Effector CD4-positive, alpha-beta T cell (primary cell): ENCODE measurements around the gene TRIM63.

Experiments used
- DNase-seq: peaks from one replicate; pipeline ENCODE4 v3.0.0-alpha.2; 2020

Gene TRIM63

DNA sequence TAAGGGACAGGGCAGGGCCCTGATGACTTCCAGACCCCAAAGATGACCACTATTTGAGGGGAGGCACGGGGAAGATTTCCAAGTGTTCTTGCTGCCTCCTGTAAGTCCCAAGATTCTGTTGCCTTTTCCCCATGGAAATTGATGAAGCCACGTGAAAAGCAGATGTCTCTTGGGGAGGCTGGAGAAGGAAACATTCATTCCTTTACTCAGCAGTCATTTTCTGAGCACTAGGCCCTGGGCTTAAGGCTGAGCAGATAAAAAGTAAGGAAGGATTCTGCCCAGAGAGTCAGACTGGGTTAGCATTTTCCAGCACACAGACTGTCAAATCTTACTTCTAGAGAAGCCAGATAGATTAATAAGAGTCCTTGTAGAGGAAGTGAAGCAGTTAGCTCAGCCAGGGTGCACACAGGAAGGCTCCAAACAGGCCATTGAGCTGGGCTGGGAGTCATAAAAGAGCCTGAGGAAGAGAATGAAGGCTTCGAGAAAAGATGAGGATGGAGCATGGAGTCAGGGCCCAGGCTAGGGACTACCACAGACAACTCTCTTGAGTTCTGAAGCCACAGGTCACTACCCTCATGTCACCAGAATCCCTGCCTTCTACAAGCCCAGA, 35.7 kb downstream of the TRIM63 start:
- no peak for DNase-seq

DNA sequence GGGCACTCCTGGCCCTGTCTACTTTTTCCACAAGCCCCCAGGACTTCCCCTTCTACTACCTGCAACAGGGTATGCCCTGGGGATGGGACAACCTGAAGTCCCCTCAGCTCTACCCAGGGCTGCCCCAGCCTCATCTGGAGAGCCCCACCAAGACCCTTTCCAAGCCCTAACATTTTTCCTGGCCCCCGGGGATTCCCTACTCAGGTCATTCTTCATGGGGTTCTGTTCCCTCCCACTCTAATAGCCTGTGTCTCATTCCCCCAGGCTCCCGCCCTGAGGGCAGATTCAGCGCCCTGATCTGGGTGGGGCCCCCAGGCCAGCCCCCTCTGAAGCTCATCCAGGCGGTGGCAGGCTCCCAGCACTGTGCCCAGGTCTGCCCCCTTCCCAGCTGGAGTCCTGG, 36.2 kb downstream of the TRIM63 start:
- no peak for DNase-seq

DNA sequence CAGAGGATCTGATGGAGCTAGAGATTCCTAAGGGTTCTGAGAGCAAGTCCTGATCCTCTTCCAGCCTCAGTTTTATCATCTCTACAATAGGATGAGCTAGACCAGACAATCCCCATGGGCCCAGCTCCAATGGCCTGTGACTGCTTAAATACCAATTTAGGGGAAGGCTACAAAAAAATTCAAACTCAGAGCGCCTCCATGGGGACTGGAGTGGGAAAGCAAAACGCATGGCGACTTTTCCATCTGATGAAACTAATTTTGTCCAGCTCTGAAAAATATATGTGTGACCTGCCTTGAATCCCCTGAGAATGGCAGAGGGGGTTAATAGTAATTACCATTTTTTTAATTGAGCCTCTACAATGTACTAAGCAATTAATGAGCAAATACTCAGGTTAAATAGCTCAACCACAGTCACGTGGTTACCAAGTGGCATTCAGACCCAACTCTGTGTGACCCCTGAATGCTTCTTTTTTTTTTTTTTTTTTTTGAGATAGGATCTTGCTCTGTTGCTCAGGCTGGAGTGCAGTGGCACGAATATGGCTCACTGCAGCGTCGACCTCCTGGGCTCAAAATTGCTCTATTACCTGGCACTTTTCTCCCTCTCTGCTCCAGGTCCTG, 37.5 kb downstream of the TRIM63 start:
- DNase-seq: no peak

DNA sequence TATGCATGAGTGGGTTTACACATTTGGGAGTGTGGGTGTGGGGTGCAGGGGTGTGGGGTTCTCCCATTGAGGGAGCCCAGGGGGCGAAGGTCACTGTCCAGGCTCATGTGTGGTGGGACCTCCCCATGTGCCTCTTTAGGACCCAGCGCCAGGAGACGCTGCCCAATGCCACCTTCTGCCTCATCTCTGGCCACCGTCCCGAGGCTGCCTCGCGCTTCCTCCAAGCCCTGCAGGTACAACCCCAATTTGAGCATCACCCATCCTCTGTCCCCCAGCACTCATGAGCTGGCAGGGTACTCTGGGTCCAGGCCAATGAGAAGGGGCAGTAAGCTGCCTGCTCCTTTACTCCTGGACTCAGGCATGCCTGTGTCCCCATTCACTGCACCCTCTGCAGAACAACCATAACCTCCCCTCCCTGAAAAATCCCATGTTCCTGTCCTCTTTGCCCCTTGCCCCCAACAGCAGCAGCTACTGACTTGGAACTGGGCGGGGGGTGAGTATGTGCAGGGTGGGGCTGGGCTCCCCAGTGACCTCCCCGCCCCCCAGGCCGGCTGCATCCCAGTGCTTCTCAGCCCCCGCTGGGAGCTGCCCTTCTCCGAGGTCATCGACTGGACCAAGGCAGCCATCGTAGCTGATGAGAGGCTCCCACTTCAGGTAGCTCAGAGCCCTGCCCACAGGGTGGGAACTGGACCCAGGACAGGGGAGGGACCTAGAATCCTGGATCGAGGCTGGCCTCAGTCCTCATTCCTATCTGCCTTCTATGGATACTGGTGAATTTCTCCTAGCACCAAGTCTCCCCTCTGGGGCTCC, 38.2 kb downstream of the TRIM63 start:
- no peak for DNase-seq

DNA sequence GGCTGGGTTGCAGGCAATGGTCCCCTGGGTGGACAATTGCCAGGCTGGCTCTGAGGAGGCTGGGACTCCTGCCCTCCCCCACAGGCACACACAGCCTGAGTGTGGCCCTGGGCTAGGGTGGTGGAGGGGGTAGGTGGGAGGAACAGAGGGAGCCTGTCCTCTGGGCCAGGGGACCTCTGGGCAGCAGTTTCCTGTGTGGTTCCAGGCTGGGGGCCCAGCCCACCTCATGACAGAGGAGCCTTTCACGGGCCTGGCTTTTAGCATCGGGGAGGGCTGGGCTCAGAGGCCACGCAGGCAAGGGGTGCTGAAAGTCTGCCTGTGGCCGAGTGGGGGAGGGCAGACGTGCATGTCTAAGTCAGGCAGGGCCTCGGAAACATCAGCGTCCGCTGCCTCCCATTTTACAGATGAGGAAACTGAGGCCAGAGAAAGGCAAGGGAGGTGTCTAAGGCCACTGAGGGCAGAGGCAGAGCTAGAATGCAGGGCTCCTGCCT, 38.9 kb downstream of the TRIM63 start:
- no peak for DNase-seq

DNA sequence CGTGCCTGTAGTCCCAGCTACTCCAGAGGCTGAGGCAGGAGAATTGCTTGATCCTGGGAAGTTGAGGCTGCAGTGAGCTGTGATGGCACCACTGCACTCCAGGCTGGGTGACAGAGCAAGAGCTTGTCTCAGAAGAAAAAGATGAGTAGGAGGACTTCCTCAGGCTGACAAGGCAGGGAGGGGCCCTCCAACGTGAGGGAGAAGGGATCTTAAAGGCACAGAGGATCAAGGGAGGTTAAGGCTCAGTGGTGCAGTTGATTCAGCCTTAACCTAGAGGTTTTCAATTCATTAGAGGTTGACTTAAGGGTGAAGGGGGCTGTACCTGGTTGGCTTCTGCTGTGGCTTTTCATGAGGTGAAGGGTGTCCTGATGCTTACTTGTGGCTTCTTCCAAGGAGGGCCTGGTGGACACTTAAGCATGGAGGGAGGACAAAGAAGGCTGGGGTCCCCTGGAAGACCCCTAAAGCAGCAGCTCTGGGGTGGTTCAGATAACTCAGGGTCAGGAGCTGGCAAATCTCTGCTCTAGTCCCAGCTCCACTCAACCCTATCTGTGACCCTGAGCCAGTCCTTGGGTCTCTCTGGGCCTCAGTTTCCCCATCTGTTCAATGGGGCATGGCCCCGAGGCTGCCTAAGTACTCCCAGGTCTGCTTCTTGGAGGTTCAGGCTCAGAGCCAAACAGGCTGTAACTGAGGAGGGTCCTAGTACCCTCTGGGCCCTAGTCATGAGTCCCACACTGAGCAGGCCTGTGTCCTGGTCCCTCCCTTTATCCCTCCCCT, 39.5 kb downstream of the TRIM63 start:
- no peak for DNase-seq

DNA sequence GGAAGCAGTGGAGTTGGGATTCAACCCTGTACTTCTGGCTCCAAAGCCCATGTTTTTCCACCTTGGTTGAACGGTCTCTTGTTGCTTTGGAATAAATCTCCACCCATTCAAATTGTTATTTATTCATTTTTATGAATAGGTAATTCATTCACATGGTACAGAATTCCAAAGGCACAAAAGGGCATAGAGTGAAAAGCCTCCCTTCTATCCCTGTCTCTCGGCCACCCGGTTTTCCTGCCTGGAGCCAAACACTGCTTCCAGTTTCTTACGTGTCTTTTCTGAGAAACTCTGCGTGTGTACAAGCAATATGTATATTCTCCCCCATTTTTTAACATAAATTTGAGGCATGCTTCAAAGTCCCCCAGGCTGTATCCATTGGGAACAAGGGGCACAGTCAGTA, 41.9 kb downstream of the TRIM63 start:
- DNase-seq: no peak

DNA sequence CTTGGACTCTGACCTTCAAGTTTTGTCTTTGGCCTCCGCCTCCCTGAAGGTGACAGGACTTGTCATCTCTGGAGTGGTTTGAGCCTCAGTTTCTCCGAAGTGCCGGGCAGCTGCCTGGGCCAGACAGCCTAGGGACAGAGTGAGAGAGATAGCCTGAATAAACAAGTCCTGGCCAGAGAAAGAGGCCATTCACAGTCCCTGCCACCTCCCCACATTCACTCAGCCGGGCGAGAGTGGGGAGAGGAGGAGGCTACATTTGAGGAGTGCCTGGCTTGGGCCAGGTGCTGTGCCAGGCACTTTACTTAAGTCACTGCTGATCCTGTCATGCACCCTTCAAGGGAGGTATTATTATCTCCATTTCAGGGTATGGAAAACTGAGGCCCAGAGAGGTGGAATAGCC, 42.4 kb downstream of the TRIM63 start:
- DNase-seq: no peak

DNA sequence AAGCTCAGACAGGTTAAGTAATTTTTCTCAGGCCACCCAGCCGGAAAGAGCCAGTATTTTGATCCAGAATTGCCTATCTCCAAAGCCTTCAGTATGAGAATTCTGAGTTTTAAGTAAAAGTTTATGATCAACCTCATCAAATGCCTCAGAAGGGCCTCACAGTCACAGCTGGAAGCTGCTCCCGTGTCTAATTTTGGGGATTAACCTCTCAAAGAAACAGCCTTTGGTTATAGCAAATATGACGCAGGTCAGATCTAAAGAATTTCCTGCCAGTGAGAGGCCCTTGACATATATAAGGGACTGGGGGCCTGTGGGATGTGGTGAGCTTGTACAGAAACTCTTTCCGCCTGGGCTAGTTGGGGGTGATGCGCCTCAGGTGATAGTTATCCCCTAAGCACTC, 43.6 kb downstream of the TRIM63 start:
- DNase-seq: no peak

DNA sequence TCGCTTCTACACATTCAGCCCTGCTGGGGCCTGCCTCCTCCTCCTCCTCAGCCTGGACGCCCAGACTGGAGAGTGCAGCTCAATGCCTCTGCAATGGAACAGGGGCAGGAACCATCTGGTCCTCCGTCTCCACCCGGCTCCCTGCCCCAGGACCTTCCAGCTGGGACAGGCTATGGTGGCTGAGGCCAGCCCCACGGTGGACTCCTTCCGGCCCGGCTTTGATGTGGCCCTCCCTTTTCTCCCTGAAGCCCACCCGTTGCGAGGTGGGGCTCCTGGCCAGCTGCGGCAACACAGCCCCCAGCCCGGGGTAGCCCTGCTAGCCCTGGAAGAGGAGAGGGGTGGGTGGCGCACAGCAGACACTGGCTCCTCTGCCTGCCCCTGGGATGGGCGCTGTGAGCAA, 44.4 kb downstream of the TRIM63 start:
- no peak for DNase-seq

DNA sequence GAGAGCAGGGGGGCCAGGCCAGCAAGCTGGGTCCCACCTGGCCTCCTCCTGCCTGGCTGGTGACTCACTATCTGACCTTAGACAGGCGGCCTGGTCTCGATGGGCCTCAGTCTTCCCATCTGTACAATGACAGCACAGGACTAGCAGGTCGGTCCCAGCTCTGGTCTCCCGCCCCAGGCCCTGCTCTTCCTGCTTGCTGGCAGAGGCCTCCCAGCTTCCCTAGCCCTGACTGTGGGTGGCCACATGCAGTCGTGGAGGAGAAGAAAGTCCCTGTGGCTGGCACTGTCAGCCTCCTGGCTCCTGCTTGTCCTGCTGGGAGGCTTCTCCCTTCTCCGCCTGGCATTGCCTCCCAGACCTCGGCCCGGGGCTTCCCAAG, 45.0 kb downstream of the TRIM63 start:
- DNase-seq: no peak

DNA sequence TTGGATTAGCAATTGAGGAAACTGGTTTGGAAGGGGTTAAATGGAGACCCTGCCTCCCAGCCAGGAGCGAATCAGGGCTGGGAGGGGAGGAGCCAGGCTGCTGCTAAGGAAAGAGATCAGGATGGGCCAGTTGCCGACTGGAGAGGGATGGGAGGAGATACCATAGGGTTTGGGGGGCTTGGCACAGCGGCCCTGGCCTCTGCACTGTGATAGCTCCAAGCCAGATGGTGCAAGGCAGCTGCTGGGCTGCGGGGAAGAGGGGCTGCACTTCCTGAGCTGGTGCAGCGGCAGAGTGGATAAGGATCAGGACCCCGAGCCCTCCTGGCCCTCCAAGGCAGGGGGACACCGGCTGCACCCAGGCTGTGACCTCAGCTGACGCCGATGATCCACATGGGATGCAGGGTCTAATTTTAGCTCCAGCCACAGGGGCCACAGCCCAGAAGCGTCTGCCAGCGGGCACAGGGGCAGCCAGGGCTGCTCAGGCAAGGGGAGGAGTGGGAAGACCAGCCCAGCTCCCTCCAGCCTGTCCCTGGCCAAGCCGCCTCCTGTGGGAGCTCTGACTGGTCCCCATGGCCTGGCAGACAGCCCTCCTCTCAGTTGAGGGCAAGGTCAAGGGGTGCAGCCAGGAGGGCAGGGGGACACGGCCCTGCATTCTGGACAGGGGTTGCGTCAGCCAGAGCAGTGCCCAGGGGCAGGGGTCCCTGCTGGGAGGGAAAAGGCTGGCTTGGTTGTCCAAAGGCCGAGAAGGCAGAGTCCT, 45.6 kb downstream of the TRIM63 start, which contains the start of gene EXTL1:
TSS of gene EXTL1 (plus strand) at position 129 of the 757 bp plus-strand sequence. CDS start 872 bp downstream, outside the sequence.
- no peak for DNase-seq

DNA sequence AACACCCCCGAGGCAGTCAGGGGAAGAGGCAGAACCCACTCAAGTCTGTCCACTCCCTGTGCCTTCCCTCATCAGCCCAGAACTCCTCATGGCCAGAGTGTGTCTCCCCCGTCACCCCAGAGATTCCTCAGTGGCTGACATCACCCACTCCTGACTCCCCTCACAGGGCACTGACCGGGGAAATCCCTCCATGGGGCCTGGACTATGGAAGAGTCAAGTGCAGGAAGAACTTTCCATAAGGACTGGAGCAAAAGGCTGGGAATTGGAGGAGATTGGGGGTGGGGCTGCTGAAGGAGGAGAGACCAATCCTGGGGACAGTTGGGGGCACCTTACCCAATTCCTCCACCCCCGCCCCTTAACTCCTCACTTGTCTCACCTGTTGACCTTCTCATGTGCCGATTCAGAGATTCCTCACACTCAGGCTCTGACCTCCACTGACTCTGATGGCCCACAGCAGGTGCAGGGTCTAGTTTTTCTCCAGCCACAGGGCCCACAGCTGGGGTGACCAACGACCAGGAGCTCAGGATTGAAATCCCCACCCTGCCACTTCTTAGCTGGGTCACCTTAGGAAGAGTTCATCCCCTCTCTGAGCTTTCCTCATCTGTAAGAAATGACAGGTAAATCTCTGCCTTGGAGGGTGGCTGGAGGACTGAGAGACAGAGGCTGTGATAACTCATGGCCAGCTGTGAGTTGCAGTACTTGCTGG, 46.3 kb downstream of the TRIM63 start:
- DNase-seq: no peak

DNA sequence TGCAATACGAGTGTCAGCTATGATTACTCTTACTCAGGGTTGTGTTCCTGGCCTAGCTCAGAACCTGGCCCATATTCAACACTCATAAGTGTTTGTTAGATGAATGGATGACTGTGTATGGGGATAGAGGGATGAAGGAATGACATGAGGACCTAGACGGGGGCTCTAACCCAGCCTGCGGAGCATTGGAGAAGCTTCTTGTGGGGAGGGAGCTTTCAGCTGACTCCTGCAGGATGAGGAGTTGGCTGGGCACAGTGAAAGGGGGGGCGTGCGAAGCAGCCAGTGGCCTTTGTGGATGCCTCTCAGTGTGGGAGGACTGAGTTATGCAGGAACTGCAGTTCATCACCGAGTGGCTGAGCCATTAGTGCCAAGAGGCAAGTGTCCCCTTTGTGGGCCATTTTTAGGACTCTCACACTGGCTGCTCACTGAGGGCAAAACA, 47.1 kb downstream of the TRIM63 start:
- DNase-seq: no peak

DNA sequence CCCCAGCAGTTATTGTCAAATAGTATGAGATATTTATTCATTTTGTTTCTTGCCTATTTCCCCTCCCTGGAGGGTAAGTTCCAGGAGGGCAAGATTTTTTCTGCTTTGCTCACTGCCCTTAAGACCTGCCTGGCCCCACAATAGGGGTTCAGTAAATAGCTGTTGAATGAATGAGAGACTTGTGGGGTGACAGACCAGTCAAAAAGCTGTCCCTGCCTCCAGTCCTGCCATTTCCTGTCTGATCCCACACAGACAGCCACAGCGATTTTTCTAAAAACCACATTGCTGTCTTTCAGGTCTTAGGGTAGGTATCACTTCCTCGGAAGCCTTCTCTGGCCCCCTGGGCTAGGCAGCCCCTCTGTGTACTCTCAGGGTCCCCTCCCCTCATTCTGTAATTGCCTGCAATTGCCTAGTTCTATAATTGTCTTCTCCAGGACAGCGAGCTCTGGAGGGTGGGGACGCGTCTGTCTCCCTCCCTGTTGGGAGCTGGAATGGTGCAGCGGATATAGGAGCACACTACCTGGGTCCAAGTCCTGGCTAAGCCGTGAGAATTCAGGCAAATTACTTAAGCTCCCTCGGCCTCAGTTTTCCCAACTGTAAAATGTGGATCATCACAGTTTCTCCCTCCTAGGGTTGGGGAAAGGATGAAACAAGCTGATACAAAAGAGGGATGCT, 47.7 kb downstream of the TRIM63 start:
- DNase-seq: no peak

DNA sequence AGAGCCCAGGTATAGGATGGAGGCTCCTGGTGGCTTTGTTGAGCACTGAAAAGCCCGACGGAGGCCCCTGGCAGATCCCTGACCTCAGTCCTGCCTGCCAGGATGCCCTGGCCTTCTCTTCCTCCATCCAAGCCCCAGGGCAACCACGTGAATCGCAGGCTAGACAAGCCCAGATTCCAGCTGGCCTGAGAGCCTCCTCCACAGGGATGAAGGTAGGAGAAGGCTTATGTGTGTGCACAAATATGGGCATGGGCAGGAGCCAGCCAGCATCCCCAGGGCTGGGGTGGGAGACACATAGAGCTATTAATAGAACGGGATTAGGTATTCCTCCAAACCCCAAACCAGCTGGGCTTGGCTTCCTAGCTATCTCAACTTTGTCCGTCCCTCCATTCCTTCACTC, 49.8 kb downstream of the TRIM63 start:
- DNase-seq: no peak

DNA sequence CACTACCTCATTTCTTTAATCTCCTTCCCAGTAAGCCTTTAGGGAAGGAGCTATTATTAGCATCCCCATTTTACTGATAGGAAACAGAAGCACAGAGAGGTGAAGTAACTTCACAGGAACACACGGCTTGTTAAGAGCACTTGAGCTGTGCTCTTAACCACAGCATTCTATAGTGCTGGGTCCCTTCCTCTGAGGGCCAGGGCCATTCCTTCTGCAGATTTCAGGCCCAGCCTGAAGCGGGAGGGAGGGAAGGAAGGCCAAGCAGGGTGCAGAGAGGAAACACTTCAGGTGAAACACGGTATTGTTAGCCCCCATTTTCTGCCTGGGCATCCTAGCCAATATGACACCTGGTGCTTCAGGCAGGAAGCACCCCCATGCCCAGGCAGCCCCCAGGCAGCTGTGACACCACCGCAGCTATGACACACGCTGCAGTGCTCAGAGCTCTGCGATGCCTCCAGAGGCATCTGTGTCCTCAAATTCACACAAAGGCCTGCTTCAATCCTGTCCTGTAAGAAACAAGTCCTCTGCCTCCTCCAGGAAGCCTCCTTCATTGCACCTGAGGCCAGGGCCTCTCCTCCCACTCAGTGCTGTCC, 50.4 kb downstream of the TRIM63 start:
- no peak for DNase-seq

DNA sequence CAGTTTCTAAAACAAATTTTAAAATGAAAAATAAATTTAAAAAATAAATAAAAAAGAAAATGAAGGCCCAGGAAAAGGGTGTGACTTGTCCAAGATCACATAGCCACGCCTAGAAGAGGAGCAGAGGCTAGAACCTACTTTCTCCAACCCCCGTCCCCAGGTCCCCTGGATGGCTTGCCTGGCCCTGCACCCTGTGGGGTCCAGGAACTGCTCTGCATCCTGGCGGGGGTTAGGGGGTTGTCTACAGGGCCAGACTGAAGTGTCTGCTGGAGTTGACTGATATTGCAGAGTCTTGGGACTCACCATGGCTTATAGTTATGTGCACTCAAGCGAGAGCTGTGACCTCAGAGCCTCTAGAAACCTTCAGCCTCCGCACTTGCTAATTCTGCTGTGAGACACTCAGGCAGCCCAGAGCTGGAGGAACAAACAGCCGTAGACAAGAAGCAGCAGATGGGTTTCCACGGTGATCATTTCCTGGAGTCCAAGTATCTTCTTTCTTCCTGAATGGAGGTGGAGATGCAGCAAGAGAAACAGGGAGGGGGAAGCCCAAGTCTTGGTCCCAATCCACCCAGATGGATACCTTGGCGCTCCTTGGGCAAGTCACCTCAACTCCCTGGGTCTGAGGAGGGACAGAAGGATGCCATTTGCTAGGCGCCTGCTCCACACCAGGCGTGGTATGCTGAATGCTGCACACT, 51.0 kb downstream of the TRIM63 start:
- DNase-seq: no peak

DNA sequence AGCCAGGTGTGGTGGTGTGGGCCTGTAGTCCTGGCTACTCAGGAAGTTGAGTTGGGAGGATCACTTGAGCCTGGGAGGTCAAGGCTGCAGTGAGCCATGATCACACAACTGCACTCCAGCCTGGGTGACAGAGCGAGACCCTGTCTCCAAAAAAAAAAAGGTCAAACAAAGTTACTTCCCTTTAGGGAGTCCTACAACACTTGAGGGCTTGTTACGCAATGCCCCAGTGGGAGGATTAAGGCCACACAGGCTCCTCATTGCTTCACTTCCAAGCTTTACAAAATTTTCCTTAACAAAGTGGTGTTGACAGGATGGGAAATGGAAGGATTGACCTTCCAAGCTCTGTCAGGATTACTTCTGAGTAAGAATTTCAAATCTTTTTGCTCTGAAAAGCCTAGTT, 52.1 kb downstream of the TRIM63 start:
- DNase-seq: no peak

DNA sequence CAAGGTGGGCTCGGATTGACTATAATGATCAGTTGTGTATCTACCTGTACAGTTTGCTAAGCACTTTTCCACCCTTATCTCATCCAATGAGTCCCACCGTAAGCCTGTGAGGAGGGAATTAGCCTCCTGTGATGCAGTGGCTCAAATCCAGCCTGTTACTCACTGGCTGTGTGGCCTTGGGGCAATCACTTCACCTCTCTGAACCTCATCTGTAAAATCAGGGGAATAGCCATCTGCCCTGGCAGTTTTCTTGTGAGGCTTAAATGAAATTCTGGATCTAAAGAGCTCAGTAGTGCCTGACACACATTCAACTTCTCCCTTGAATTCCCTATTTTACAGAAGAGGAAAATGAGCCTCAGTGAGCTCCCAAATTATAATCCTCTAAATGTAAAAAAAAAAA, 53.3 kb downstream of the TRIM63 start:
- no peak for DNase-seq
